ENCODE measurements around the gene NLGN3. TPM values are rescaled to one million over a fixed set of nuclear protein-coding genes. Genes with fewer than 3 reads are reported as not detected.

Gene NLGN3
- total RNA-seq, 4 donors from 2014 or later = 1.7 to 3.1 (median 2.8) TPM

DNA sequence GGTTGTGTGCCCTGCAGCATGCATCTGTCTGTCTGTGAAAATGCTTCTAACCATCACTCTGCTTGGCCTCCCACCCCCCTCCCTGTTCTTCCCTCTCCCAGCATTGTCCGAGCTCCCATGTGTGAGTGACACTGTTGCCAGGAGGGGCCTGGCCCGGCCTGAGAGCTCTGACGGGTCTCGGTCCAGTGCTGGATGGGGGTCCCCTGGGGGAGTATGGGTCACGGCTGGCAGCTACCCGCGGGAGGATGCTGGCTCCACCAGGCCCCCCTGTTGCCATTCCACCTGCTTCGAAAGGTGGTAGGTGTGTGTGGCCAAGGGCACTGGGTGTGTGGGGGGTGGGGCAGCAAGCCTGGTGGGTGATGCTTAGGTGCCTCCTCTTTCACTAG is 3.6 kb downstream of the NLGN3 start:
- Histone ChIP-seq H3K9me3 (no peaks in the 10 kb centered on the region), H3K27me3 (no peaks in the 10 kb centered on the region), H3K4me1 (peaks cover 0 to 26% (median 0%) of the 10 kb centered on the region in 3 donors), H3K4me3 (no peak overlapping the region), H3K27ac (no peak overlapping the region), H3K36me3 (no peaks in the 10 kb centered on the region)
- WGBS, 2 donors (ENCODE audit: low coverage in 1 of 2) = no CpG with 5 or more reads among the region's 8 CpGs
- ATAC-seq = no peak
- no peak for TF ChIP-seq POLR2AphosphoS5 (IDR thresholded peaks at IDR 0.05)
- TF ChIP-seq, protein P1, sequence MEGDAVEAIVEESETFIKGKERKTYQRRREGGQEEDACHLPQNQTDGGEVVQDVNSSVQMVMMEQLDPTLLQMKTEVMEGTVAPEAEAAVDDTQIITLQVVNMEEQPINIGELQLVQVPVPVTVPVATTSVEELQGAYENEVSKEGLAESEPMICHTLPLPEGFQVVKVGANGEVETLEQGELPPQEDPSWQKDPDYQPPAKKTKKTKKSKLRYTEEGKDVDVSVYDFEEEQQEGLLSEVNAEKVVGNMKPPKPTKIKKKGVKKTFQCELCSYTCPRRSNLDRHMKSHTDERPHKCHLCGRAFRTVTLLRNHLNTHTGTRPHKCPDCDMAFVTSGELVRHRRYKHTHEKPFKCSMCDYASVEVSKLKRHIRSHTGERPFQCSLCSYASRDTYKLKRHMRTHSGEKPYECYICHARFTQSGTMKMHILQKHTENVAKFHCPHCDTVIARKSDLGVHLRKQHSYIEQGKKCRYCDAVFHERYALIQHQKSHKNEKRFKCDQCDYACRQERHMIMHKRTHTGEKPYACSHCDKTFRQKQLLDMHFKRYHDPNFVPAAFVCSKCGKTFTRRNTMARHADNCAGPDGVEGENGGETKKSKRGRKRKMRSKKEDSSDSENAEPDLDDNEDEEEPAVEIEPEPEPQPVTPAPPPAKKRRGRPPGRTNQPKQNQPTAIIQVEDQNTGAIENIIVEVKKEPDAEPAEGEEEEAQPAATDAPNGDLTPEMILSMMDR (IDR thresholded peaks at IDR 0.05) = no peak
- no peak for TF ChIP-seq POLR2A (IDR thresholded peaks at IDR 0.05)
- TF ChIP-seq EP300 (IDR thresholded peaks at IDR 0.05) = no peak

DNA sequence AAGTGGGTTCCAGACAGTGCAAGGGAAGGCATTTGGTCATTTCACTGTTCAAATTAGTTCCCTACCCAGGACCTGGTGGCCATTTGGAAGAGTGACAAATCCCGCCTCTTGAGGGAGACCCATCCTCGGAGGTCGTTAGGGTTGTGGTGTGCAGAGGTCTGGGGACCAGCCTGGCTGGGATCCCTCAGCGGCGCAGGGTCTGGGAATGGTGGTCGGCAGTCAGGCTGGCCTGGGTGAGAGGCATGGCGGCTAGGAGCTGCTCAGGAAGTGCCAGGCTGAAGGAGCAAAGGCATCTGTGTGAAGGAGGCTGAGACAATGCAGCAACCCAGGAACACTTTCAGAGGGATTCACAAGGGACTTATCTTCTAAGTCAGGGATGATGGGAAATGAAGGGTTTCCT is 6.7 kb downstream of the NLGN3 start:
- Histone ChIP-seq H3K27ac (no peak overlapping the region), H3K9me3 (no peaks in the 10 kb centered on the region), H3K36me3 (no peaks in the 10 kb centered on the region), H3K4me1 (no peaks in the 10 kb centered on the region), H3K4me3 (no peak overlapping the region), H3K27me3 (no peaks in the 10 kb centered on the region)
- WGBS, 2 donors (ENCODE audit: low coverage in 1 of 2) = 52% methylated on average over 3 of the region's 7 CpGs; no CpG with 5 or more reads in 1 of the 2 donors
- TF ChIP-seq, protein P1 (IDR thresholded peaks at IDR 0.05) = no peak
- TF ChIP-seq POLR2AphosphoS5 (IDR thresholded peaks at IDR 0.05) = no peak
- no peak for TF ChIP-seq EP300 (IDR thresholded peaks at IDR 0.05)
- no peak for ATAC-seq

DNA sequence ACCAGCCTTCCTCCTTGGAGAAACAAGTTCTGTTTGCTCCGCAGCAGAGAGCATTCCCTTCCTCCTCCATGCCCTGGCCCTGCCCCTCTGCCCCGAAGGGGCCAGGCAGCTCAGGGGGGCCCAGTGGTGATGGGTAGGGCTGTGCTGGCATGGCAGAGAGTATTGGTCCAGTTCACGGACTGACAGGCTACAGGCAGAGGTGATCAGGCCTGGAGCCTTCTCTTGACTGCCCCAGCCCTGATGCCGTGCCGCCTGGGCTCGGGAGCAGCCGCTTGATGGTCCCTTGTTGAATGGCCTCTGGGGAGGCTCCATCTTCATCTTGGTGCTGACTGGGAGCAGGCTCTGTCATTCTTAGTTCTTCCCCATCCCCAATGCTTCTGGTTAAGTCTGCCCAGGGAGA is 9.6 kb downstream of the NLGN3 start:
- H3K4me3 ChIP-seq = no peak overlapping the region
- no peak for ATAC-seq
- TF ChIP-seq POLR2AphosphoS5 (IDR thresholded peaks at IDR 0.05) (no peak), POLR2A (IDR thresholded peaks at IDR 0.05) (no peak), EP300 (IDR thresholded peaks at IDR 0.05) (no peak)
- TF ChIP-seq, protein P1 (IDR thresholded peaks at IDR 0.05) = no peak
- H3K36me3 ChIP-seq = no peaks in the 10 kb centered on the region
- H3K27ac ChIP-seq = no peak overlapping the region
- no CpG with 5 or more reads among the region's 7 CpGs for WGBS, 2 donors (ENCODE audit: low coverage in 1 of 2)
- no peaks in the 10 kb centered on the region for H3K4me1 ChIP-seq
- no peaks in the 10 kb centered on the region for H3K9me3 ChIP-seq
- no peaks in the 10 kb centered on the region for H3K27me3 ChIP-seq

DNA sequence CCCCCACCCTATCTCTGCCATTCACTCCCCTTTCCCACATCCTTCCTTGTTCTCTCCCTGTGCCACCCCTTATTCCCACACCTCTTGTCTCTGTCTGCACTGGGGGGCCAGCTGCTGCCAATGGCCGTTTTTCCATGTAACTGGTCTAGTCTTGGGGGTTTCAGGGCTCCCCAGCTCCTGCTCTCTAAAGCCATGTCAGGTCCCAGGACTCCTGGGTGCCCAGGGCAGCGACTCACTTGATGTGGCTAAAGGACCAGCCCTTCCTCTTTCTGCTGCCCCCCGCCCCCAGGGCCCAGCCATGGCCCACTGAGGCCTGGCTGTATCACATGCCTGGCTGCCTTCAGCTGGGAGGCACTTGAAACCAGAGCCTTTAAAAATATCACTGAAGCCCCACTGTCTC is 10.0 kb downstream of the NLGN3 start:
- WGBS, 2 donors (ENCODE audit: low coverage in 1 of 2) = no CpG with 5 or more reads among the region's 3 CpGs
- Histone ChIP-seq H3K4me3 (no peak overlapping the region), H3K36me3 (no peaks in the 10 kb centered on the region), H3K4me1 (no peaks in the 10 kb centered on the region), H3K27ac (no peak overlapping the region), H3K9me3 (no peaks in the 10 kb centered on the region), H3K27me3 (no peaks in the 10 kb centered on the region)
- TF ChIP-seq, protein P1 (IDR thresholded peaks at IDR 0.05) = no peak
- TF ChIP-seq POLR2A (IDR thresholded peaks at IDR 0.05) (no peak), POLR2AphosphoS5 (IDR thresholded peaks at IDR 0.05) (no peak)
- no peak for ATAC-seq

DNA sequence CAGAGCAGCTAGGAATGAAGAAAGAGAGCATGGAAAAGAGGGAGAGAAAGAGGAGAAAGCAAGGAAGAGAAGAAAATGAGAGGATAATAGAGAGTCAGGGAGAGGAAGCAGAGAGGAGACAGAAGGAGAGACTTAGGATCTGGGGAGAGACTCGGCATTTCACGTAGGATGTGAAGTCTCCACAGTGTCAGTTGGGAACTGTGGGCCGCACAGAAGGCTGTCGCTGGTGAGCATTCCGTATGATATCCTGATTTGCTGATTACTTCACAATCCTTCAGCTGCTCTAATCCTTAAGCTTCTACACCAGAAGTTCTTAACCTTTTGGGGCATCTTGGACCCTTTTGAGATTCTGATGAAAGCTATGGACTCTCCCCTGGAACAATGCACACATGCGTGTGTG is 14.0 kb downstream of the NLGN3 start:
- Histone ChIP-seq H3K27ac (no peak overlapping the region), H3K4me1 (no peaks in the 10 kb centered on the region), H3K27me3 (no peaks in the 10 kb centered on the region), H3K36me3 (no peaks in the 10 kb centered on the region), H3K9me3 (no peaks in the 10 kb centered on the region), H3K4me3 (no peak overlapping the region)
- TF ChIP-seq EP300 (IDR thresholded peaks at IDR 0.05) (no peak), POLR2AphosphoS5 (IDR thresholded peaks at IDR 0.05) (no peak), POLR2A (IDR thresholded peaks at IDR 0.05) (no peak)
- TF ChIP-seq, protein P1 (IDR thresholded peaks at IDR 0.05) = no peak
- no peak for ATAC-seq
- WGBS, 2 donors (ENCODE audit: low coverage in 1 of 2) = 74 to 90% methylated on average over 2 to 5 of the region's 6 CpGs
